ENCODE results near the gene DHX9.

Gene DHX9

GRCh38 chr1:182872881-182873280, 33.7 kb downstream of the DHX9 start:
- Histone ChIP-seq H3K36me3 (ENCODE audit: control insufficient read depth in 1 of 2, insufficient read depth in 2 of 2, low read depth in 1 of 2, low read length in 2 of 2) (peaks cover 22 to 100% of the 10 kb centered on the region in 2 experiments), H3K79me1 (replicated peaks; ENCODE audit: low read length, poor library complexity, severe bottlenecking) (peaks cover 21% of the 10 kb centered on the region), H3K14ac (ENCODE audit: low read length in 2 of 2) (no peak overlapping the region), H3K4ac (ENCODE audit: low read depth in 1 of 2, low read length in 2 of 2) (no peak overlapping the region), H3K9me3 (ENCODE audit: control insufficient read depth, low read length) (no peaks in the 10 kb centered on the region), H2BK15ac (ENCODE audit: low read depth, poor library complexity, severe bottlenecking) (no peak overlapping the region), H3K27ac (ENCODE audit: low read length, poor library complexity, severe bottlenecking) (no peak overlapping the region), H3K4me3 (ENCODE audit: insufficient read depth in 1 of 2, low read depth in 1 of 2, low read length in 2 of 2) (no peak overlapping the region), H2BK12ac (ENCODE audit: low read length in 2 of 2) (no peak overlapping the region), H2BK5ac (ENCODE audit: low read depth, low read length, poor library complexity, severe bottlenecking) (no peak overlapping the region), H2BK120ac (ENCODE audit: low read depth, low read length) (no peak overlapping the region), H4K91ac (ENCODE audit: low read length) (no peak overlapping the region), H4K8ac (ENCODE audit: low read length) (peak overlapping the region; percentile 64), H3K23ac (ENCODE audit: low read length in 2 of 2) (no peak overlapping the region), H3K27me3 (ENCODE audit: control insufficient read depth in 1 of 2, insufficient read depth in 1 of 2, low read length in 2 of 2) (no peaks in the 10 kb centered on the region), H2AFZ (ENCODE audit: low read depth, low read length) (no peak overlapping the region), H2AK5ac (ENCODE audit: low read length, severe bottlenecking) (no peak overlapping the region), H3K4me1 (ENCODE audit: control insufficient read depth, insufficient read depth, low read depth, low read length) (no peaks in the 10 kb centered on the region), H3K9ac (ENCODE audit: low read length) (no peak overlapping the region), H3K4me2 (ENCODE audit: low read length, poor library complexity, severe bottlenecking) (no peak overlapping the region), H3K18ac (ENCODE audit: low read depth in 1 of 2, low read length in 2 of 2) (no peak overlapping the region)
- WGBS, result 100% methylated on average over 3 of the region's 3 CpGs
- no peak for DNase-seq

DNA sequence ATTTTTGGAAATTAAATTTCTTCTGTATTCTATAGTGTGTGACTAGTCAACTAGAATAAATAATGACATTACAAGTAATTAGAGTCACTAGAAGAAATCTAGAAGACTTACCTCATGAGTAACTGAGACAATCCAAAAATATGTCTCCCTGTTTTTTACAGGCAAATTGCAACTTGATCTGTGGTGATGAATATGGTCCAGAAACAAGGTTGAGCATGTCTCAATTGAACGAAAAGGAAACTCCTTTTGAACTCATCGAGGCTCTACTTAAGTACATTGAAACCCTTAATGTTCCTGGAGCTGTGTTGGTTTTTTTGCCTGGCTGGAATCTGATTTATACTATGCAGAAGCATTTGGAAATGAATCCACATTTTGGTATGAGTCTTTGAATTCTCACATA, 36.7 kb downstream of the DHX9 start:
- Histone ChIP-seq H3K4me3 (ENCODE audit: insufficient read depth in 1 of 2, low read depth in 1 of 2, low read length in 2 of 2) (no peak overlapping the region), H4K91ac (ENCODE audit: low read length) (no peak overlapping the region), H3K9ac (ENCODE audit: low read length) (no peak overlapping the region)

GRCh38 chr1:182877331-182877730, 38.2 kb downstream of the DHX9 start:
- Histone ChIP-seq H3K4me2 (ENCODE audit: low read length, poor library complexity, severe bottlenecking) (no peak overlapping the region), H3K9me3 (ENCODE audit: control insufficient read depth, low read length) (no peaks in the 10 kb centered on the region), H2AK5ac (ENCODE audit: low read length, severe bottlenecking) (no peak overlapping the region), H3K9ac (ENCODE audit: low read length) (no peak overlapping the region), H3K27ac (ENCODE audit: low read length, poor library complexity, severe bottlenecking) (no peak overlapping the region), H3K14ac (ENCODE audit: low read length in 2 of 2) (no peak overlapping the region), H3K36me3 (ENCODE audit: control insufficient read depth in 1 of 2, insufficient read depth in 2 of 2, low read depth in 1 of 2, low read length in 2 of 2) (peaks cover 18 to 100% of the 10 kb centered on the region in 2 experiments), H3K79me1 (replicated peaks; ENCODE audit: low read length, poor library complexity, severe bottlenecking) (peaks cover 17% of the 10 kb centered on the region), H3K27me3 (ENCODE audit: control insufficient read depth in 1 of 2, insufficient read depth in 1 of 2, low read length in 2 of 2) (no peaks in the 10 kb centered on the region), H2BK5ac (ENCODE audit: low read depth, low read length, poor library complexity, severe bottlenecking) (no peak overlapping the region), H2BK12ac (ENCODE audit: low read length in 2 of 2) (no peak overlapping the region), H4K91ac (ENCODE audit: low read length) (no peak overlapping the region), H3K23ac (ENCODE audit: low read length in 2 of 2) (no peak overlapping the region), H3K4ac (ENCODE audit: low read depth in 1 of 2, low read length in 2 of 2) (no peak overlapping the region), H2AFZ (ENCODE audit: low read depth, low read length) (no peak overlapping the region), H3K18ac (ENCODE audit: low read depth in 1 of 2, low read length in 2 of 2) (no peak overlapping the region), H2BK15ac (ENCODE audit: low read depth, poor library complexity, severe bottlenecking) (no peak overlapping the region), H4K8ac (ENCODE audit: low read length) (no peak overlapping the region), H2BK120ac (ENCODE audit: low read depth, low read length) (no peak overlapping the region), H3K4me3 (ENCODE audit: insufficient read depth in 1 of 2, low read depth in 1 of 2, low read length in 2 of 2) (no peak overlapping the region), H3K4me1 (ENCODE audit: control insufficient read depth, insufficient read depth, low read depth, low read length) (no peaks in the 10 kb centered on the region)
- no peak for DNase-seq

More for the DNA sequence above, 36.7 kb downstream of the DHX9 start:
- Histone ChIP-seq H3K9me3 (ENCODE audit: control insufficient read depth, low read length) (no peaks in the 10 kb centered on the region), H2BK5ac (ENCODE audit: low read depth, low read length, poor library complexity, severe bottlenecking) (no peak overlapping the region), H2AFZ (ENCODE audit: low read depth, low read length) (no peak overlapping the region), H3K79me1 (replicated peaks; ENCODE audit: low read length, poor library complexity, severe bottlenecking) (peaks cover 18% of the 10 kb centered on the region), H3K4me2 (ENCODE audit: low read length, poor library complexity, severe bottlenecking) (no peak overlapping the region), H3K23ac (ENCODE audit: low read length in 2 of 2) (no peak overlapping the region), H3K36me3 (ENCODE audit: control insufficient read depth in 1 of 2, insufficient read depth in 2 of 2, low read depth in 1 of 2, low read length in 2 of 2) (peaks cover 19 to 100% of the 10 kb centered on the region in 2 experiments), H2BK15ac (ENCODE audit: low read depth, poor library complexity, severe bottlenecking) (no peak overlapping the region), H3K27ac (ENCODE audit: low read length, poor library complexity, severe bottlenecking) (no peak overlapping the region), H2BK12ac (ENCODE audit: low read length in 2 of 2) (no peak overlapping the region), H3K27me3 (ENCODE audit: control insufficient read depth in 1 of 2, insufficient read depth in 1 of 2, low read length in 2 of 2) (no peaks in the 10 kb centered on the region), H2BK120ac (ENCODE audit: low read depth, low read length) (no peak overlapping the region), H3K14ac (ENCODE audit: low read length in 2 of 2) (no peak overlapping the region), H2AK5ac (ENCODE audit: low read length, severe bottlenecking) (no peak overlapping the region), H3K4ac (ENCODE audit: low read depth in 1 of 2, low read length in 2 of 2) (no peak overlapping the region), H3K4me1 (ENCODE audit: control insufficient read depth, insufficient read depth, low read depth, low read length) (no peaks in the 10 kb centered on the region), H3K18ac (ENCODE audit: low read depth in 1 of 2, low read length in 2 of 2) (no peak overlapping the region), H4K8ac (ENCODE audit: low read length) (no peak overlapping the region)
- 98% methylated on average over 2 of the region's 2 CpGs for WGBS
- DNase-seq, result no peak

GRCh38 chr1:182877842-182878241, 38.7 kb downstream of the DHX9 start:
- no peak overlapping the region for H2BK120ac ChIP-seq (ENCODE audit: low read depth, low read length)
- H2BK5ac ChIP-seq (ENCODE audit: low read depth, low read length, poor library complexity, severe bottlenecking), result no peak overlapping the region
- H3K9ac ChIP-seq (ENCODE audit: low read length), result no peak overlapping the region
- no peak overlapping the region for H3K18ac ChIP-seq (ENCODE audit: low read depth in 1 of 2, low read length in 2 of 2)
- H2BK12ac ChIP-seq (ENCODE audit: low read length in 2 of 2), result no peak overlapping the region
- H2AFZ ChIP-seq (ENCODE audit: low read depth, low read length), result no peak overlapping the region
- H4K91ac ChIP-seq (ENCODE audit: low read length), result no peak overlapping the region
- no peak overlapping the region for H3K23ac ChIP-seq (ENCODE audit: low read length in 2 of 2)
- no peak overlapping the region for H3K27ac ChIP-seq (ENCODE audit: low read length, poor library complexity, severe bottlenecking)
- H3K14ac ChIP-seq (ENCODE audit: low read length in 2 of 2), result no peak overlapping the region
- H3K27me3 ChIP-seq (ENCODE audit: control insufficient read depth in 1 of 2, insufficient read depth in 1 of 2, low read length in 2 of 2), result no peaks in the 10 kb centered on the region
- H2BK15ac ChIP-seq (ENCODE audit: low read depth, poor library complexity, severe bottlenecking), result no peak overlapping the region
- H3K9me3 ChIP-seq (ENCODE audit: control insufficient read depth, low read length), result no peaks in the 10 kb centered on the region
- no peak overlapping the region for H2AK5ac ChIP-seq (ENCODE audit: low read length, severe bottlenecking)
- no peak overlapping the region for H4K8ac ChIP-seq (ENCODE audit: low read length)
- H3K4ac ChIP-seq (ENCODE audit: low read depth in 1 of 2, low read length in 2 of 2), result no peak overlapping the region
- no peak overlapping the region for H3K4me3 ChIP-seq (ENCODE audit: insufficient read depth in 1 of 2, low read depth in 1 of 2, low read length in 2 of 2)
- H3K4me1 ChIP-seq (ENCODE audit: control insufficient read depth, insufficient read depth, low read depth, low read length), result no peaks in the 10 kb centered on the region
- 97% methylated on average over 7 of the region's 7 CpGs for WGBS
- no peak overlapping the region for H3K4me2 ChIP-seq (ENCODE audit: low read length, poor library complexity, severe bottlenecking)
- DNase-seq, result no peak
- H3K79me1 ChIP-seq (replicated peaks; ENCODE audit: low read length, poor library complexity, severe bottlenecking), result peaks cover 17% of the 10 kb centered on the region
- peaks cover 17 to 99% of the 10 kb centered on the region in 2 experiments for H3K36me3 ChIP-seq (ENCODE audit: control insufficient read depth in 1 of 2, insufficient read depth in 2 of 2, low read depth in 1 of 2, low read length in 2 of 2)
